ENCODE measurements around the gene STAMBP. TPM values are rescaled to one million over a fixed set of nuclear protein-coding genes. Genes with fewer than 3 reads are reported as not detected.
A peak's percentile ranks its signal among the peaks of the same experiment; 100 is the strongest.
"Not testable (repeated sequence)": the region's sequence is repeated elsewhere in the genome, so short reads cannot be mapped to it uniquely, and the experiment has no call there.

STAMBP gene
- total RNA-seq: 10 to 100 TPM; 38.9 to 42.1 TPM

DNA sequence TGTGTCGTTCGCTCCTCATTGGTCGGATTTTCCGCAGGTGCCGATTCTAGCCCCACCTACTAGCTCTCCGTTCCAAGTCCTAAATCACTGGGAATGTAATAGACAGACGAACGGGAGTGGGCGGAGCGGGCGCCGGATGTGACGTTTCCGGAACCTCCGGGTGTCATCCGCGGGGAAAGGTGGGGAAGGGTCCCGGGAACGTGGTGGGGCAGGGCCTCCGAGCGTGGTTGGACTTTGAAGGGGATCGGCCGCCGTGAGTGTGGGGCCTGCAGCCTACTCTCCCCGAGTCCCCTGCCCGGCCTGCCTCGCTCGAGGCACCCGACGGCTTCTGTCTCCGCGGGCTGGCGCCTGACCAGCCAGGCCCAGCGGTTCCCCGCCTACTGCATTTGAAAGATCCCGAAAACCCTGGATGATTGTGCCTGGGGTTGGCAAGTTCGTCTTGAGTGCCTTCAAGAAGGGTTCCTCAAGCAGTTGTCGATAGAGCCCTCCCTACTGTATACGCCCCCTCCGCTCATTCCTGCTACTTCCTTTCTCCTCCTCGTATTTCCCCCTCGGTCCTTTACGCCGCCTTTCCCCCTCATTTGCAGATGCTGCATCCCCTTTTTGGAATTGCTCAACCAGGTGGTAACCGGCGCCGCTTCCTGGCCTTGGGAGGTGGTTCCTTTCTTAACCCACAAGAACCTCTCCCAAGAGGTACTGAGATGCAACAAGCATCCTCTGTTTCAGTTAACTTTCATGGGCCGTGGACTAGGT, at the start of gene STAMBP:
TSS of gene STAMBP (plus strand) at position 144 of the 753 bp plus-strand sequence. CDS start 1,896 bp downstream, outside the sequence.
- peak within 1 kb of the TSS; percentile 98 for H3K4me3 Mint-ChIP-seq
- peak within 1 kb of the TSS; percentile 98 for H3K27ac Mint-ChIP-seq

DNA sequence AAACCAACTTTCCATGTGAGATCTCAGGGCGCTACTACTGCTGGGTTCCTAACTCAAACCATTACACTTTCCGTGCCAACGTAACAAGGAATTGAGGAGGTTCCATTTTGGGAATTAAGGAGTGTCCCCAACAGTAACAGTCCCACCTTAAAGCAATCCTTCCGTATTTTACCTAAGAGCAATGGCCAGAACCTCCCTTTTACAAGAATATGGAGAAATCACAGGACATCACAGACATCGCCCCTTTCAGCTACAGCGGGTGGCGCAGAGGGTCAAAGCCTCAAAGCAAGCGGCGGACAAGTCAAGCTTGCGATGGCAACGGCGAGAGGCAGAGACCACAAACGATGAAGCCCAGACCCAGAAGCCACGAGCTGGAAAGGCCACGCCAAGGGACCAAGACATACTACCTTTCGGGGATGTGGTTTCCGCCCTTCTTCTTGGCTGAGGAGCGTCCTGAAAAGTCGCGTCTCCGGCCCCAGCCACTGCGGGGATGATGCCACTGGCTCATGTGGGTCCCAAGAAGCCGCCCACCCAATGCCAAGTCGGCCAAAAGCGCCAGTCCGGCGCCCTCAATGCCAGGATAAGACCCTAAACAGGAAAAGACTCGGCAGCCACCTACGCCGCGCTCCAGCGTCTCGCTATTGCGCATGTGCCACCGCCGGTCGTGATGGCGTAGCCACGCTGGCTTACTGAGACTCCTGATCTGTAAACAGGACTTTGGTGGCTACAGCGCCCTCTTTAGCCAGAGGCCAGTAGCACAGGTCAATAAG, 49.1 kb upstream of the STAMBP start, which contains the start of gene DUSP11:
TSS of gene DUSP11 (minus strand) at position 637 of the 770 bp plus-strand sequence. CDS start at position 508, 129 bp downstream.
- H3K27me3 Mint-ChIP-seq: no peaks in the 10 kb centered on the region
- DNase-seq: peak; percentile 97
- peak; percentile 98 for ATAC-seq (ENCODE audit: low read depth)
- no peaks in the 10 kb centered on the region for H3K9me3 Mint-ChIP-seq
- POLR2A ChIA-PET: no interaction called here
- peaks cover 13% of the 10 kb centered on the region for H3K4me1 Mint-ChIP-seq
- H3K36me3 Mint-ChIP-seq: peaks cover 9% of the 10 kb centered on the region
- H3K27ac Mint-ChIP-seq: peak within 1 kb of the TSS; percentile 96
- peak within 1 kb of the TSS; percentile 97 for H3K4me3 Mint-ChIP-seq

More for the DNA sequence above, at the start of gene STAMBP:
- H3K4me1 Mint-ChIP-seq: peaks cover 40% of the 10 kb centered on the region
- POLR2A ChIA-PET: interaction anchor here (0.7 to 2.7 kb wide), 11 partner anchors 68 to 593 kb away, joined by 3 to 20 read pairs (median 6); partner anchors contain the start of genes C2orf81, DGUOK, MOB1A and MTHFD2
- H3K36me3 Mint-ChIP-seq: peaks cover 25% of the 10 kb centered on the region
- H3K9me3 Mint-ChIP-seq: peaks cover 3% of the 10 kb centered on the region
- DNase-seq (peak; percentile 87), ATAC-seq (ENCODE audit: low read depth) (peak; percentile 92)
- peaks cover 2% of the 10 kb centered on the region for H3K27me3 Mint-ChIP-seq

DNA sequence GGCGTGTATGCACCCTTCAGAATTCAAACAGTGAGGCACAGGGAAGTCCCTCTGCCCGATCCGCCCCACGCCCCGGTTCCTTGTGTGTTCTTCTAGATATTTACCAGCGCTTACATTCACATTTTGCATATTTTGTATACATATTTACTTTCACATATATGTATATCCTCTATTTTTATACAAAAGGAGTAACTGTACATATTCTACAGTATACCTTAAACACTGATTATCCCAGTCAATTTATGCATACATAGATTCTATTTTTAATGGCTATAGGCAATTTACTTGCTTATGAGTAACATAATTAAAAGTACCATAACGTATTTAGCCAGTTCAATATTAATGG, 48.6 kb upstream of the STAMBP start:
- Mint-ChIP-seq H3K36me3 (peaks cover 4% of the 10 kb centered on the region), H3K9me3 (no peaks in the 10 kb centered on the region), H3K27me3 (no peaks in the 10 kb centered on the region), H3K27ac (peak overlapping the region; percentile 96), H3K4me1 (peaks cover 13% of the 10 kb centered on the region), H3K4me3 (peak overlapping the region; percentile 97)
- POLR2A ChIA-PET: interaction anchor here (0.6 kb wide), 1 partner anchor 635 kb away, joined by 3 read pairs; no protein-coding TSS in a partner anchor
- ATAC-seq (ENCODE audit: low read depth): no peak
- DNase-seq: no peak

DNA sequence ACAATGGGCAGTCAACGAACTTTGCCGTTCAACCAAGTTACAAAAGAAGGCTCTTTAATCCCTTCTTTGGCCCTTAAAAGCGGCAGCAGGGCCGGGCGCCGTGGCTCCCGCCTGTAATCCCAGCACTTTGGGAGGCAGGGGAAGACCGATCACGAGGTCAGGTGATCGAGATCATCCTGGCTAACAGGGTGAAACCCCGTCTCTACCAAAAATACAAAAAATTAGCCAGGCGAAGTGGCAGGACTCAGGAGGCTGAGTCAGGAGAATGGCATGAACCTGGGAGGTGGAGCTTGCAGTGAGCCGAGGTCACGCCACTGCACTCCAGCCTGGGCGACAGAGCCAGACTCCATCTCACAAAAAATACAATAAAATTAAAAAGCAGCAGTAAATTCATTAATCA, 45.4 kb upstream of the STAMBP start:
- H3K9me3 Mint-ChIP-seq; H3K4me3 Mint-ChIP-seq; POLR2A ChIA-PET; H3K36me3 Mint-ChIP-seq; H3K27ac Mint-ChIP-seq; H3K27me3 Mint-ChIP-seq; H3K4me1 Mint-ChIP-seq; DNase-seq; ATAC-seq (ENCODE audit: low read depth): not testable (repeated sequence)

DNA sequence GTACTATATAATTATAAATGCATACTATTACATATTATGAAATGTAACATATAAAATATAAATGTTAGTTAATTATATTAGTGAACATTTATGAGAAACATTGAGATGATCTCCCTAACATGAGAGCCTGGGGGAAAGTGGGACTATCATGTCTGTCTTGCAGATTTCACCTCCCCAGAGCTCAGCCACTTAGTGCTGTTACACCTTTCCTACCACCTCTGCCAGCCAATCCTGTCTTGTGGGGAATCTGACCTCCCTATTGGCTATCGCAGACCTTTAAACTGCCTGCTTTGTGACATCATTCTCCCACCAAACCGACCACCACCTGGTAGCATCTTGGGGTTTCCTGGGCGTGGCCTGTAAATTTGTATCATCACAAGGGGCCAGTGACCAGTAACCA, 44.9 kb upstream of the STAMBP start, which contains the start of gene C2orf78:
TSS of gene C2orf78 (plus strand) at position 301 of the 400 bp plus-strand sequence. CDS start 127 bp downstream, outside the sequence.
- H3K4me3 Mint-ChIP-seq; ATAC-seq (ENCODE audit: low read depth); H3K27ac Mint-ChIP-seq; POLR2A ChIA-PET; H3K27me3 Mint-ChIP-seq; H3K4me1 Mint-ChIP-seq; DNase-seq; H3K36me3 Mint-ChIP-seq; H3K9me3 Mint-ChIP-seq: not testable (repeated sequence)

DNA sequence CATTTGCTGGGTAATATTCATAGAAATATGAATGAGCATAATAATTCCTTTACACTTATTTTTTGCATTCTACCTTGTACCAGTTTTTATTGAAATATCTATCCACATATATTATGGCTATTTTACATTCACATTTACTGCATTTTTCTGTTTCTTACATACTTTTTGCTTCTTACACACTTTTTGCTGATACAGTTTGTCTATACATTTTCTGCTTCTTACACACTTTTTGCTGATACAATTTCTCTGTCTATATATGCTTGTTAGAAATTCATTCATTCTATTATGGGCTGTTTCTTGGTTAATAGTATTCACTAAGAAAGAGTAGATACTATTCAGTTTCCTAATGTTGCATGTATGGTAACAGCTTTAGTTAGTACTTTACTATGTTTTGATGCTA, 16.9 kb upstream of the STAMBP start:
- DNase-seq (no peak), ATAC-seq (ENCODE audit: low read depth) (no peak)
- Mint-ChIP-seq H3K27me3 (peaks cover 10% of the 10 kb centered on the region), H3K9me3 (no peaks in the 10 kb centered on the region), H3K4me1 (peaks cover 12% of the 10 kb centered on the region), H3K27ac (no peak overlapping the region), H3K4me3 (no peak overlapping the region), H3K36me3 (no peaks in the 10 kb centered on the region)
- POLR2A ChIA-PET: no interaction called here

DNA sequence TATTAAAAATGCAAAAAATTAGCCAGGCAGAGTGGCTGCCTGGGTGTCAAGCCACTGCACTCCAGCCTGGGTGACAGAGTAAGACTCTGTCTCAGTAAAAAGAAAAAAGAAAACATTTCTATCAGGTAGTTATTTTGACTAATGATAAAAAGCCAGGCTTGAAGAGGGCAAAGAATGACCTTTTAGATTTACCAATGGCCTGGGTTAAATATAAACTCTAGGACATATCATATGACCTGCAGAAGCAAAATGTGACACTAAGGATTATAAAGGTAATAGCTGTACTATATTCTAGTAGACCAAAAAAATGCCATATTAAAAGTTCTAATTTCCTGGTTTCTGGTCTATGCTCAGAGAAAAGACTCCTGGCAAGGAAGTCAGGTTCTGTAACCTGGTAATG, 16.1 kb upstream of the STAMBP start:
- peaks cover 10% of the 10 kb centered on the region for H3K27me3 Mint-ChIP-seq
- ATAC-seq (ENCODE audit: low read depth): no peak
- no peaks in the 10 kb centered on the region for H3K36me3 Mint-ChIP-seq
- H3K4me1 Mint-ChIP-seq: peaks cover 12% of the 10 kb centered on the region
- H3K9me3 Mint-ChIP-seq: no peaks in the 10 kb centered on the region
- DNase-seq: no peak
- no peak overlapping the region for H3K27ac Mint-ChIP-seq
- POLR2A ChIA-PET: no interaction called here
- H3K4me3 Mint-ChIP-seq: no peak overlapping the region

DNA sequence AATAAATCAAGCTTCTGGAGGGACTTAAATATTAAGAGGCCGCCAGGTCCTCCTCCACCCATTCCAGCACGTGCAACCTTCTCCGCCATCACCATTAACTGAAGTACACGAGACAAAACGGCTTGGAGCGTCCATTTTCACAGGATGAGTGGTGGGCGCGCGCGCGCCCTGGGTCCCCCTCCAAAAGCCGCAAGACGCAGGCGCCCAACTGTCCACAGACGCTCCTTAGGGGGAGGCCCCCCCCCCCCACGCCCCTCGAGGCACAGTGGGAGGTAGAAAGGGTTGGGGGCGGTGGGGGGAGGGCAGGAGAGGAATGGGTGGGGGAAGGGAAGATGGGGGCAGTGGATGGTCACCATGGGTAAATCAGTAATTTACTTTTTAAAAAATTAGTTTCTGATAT, 10.5 kb upstream of the STAMBP start:
- POLR2A ChIA-PET: no interaction called here
- Mint-ChIP-seq H3K27ac (no peak overlapping the region), H3K9me3 (no peaks in the 10 kb centered on the region), H3K36me3 (no peaks in the 10 kb centered on the region), H3K4me1 (peaks cover 8% of the 10 kb centered on the region), H3K4me3 (no peak overlapping the region), H3K27me3 (peaks cover 12% of the 10 kb centered on the region)
- no peak for DNase-seq
- ATAC-seq (ENCODE audit: low read depth): no peak

DNA sequence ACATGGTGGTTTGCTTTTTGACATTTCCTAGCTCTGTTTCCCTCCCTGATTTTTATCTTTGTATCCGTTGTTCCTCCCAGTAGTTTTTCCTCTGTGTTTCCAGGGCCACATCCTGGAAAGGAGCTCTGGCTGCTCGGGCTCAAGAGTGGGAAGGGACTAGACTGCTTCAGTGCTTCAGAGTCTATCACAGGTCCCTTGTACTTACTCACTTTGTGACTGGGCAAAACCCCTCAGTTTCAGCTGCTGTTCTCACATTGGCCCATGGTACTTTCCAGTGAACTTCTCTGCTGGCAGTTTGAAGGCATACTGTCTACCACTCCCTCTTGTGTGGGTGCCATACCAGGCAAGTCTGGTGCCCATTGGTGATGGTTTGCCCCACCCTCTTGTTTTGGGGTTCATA, 7.5 kb upstream of the STAMBP start:
- Mint-ChIP-seq H3K27me3 (peaks cover 8% of the 10 kb centered on the region), H3K36me3 (no peaks in the 10 kb centered on the region), H3K4me1 (peaks cover 4% of the 10 kb centered on the region), H3K4me3 (no peak overlapping the region), H3K27ac (no peak overlapping the region), H3K9me3 (no peaks in the 10 kb centered on the region)
- no peak for DNase-seq
- ATAC-seq (ENCODE audit: low read depth): no peak
- POLR2A ChIA-PET: no interaction called here

DNA sequence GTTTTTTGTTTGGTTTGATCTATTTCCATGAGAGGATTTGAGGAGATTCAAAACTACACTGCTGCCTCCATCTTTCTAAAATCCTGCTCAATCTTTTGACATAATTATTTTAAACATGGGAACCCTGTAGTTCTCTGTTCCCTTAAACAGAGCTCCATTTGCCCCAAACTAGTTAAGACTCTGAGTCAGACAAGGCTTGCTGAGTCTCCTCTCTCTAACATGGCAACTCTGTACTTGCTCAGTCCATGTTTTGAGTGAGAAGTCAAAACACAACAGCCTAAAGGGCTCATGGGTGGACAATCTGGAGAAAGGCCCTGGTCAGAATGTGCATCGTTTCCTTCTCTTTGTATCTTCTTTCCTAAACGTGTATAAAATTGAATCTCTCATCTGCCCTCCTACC, 7.1 kb upstream of the STAMBP start:
- Mint-ChIP-seq H3K4me1 (peaks cover 4% of the 10 kb centered on the region), H3K27me3 (peaks cover 6% of the 10 kb centered on the region), H3K4me3 (no peak overlapping the region), H3K9me3 (no peaks in the 10 kb centered on the region), H3K36me3 (no peaks in the 10 kb centered on the region), H3K27ac (no peak overlapping the region)
- DNase-seq: no peak
- POLR2A ChIA-PET: no interaction called here
- no peak for ATAC-seq (ENCODE audit: low read depth)

DNA sequence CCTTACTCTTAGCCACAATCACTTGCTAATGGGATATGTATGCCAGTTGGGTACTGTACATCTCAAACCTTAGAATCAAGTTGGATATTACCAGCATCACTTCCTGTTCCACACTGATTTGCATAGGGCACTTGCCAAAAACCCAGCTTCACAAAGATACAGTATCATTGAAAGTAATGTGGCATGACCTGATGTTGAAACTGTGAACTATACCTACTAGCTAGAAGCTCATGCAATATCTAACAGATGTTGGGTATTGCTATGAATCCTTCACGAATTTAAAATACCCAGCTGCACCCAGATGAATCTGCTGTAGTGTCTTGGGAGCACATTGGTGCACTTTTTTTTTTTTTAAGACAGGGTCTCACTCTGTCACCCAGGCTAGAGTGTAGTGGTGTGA, 6.5 kb upstream of the STAMBP start:
- no peaks in the 10 kb centered on the region for H3K9me3 Mint-ChIP-seq
- DNase-seq: no peak
- H3K27ac Mint-ChIP-seq: no peak overlapping the region
- H3K4me1 Mint-ChIP-seq: peaks cover 4% of the 10 kb centered on the region
- POLR2A ChIA-PET: no interaction called here
- H3K27me3 Mint-ChIP-seq: peaks cover 5% of the 10 kb centered on the region
- ATAC-seq (ENCODE audit: low read depth): no peak
- H3K4me3 Mint-ChIP-seq: no peak overlapping the region
- no peaks in the 10 kb centered on the region for H3K36me3 Mint-ChIP-seq

DNA sequence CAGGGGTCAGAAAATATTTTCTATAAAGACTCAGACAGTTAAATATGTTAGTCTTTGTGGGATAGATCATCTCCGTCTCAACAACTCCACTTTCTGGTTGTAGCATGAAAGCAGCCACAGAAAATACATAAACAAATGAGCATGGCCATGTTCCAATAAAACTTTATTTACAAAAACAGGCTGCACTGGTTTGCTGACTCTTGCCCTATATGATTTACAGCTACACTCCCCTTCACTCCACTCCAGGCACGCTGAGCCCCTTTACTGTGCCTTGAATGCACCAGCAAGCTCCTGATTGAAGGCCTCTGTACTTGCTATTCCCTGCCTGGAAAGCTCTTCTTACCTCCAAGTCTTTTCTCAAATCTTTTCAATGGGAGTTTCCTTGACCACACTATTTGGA, 5.8 kb upstream of the STAMBP start:
- no peaks in the 10 kb centered on the region for H3K36me3 Mint-ChIP-seq
- H3K4me3 Mint-ChIP-seq: no peak overlapping the region
- peaks cover 8% of the 10 kb centered on the region for H3K4me1 Mint-ChIP-seq
- H3K27ac Mint-ChIP-seq: no peak overlapping the region
- peaks cover 5% of the 10 kb centered on the region for H3K27me3 Mint-ChIP-seq
- no peak for ATAC-seq (ENCODE audit: low read depth)
- POLR2A ChIA-PET: interaction anchor here (0.5 kb wide), 1 partner anchor 512 kb away, joined by 3 read pairs; no protein-coding TSS in a partner anchor
- no peaks in the 10 kb centered on the region for H3K9me3 Mint-ChIP-seq
- DNase-seq: no peak

DNA sequence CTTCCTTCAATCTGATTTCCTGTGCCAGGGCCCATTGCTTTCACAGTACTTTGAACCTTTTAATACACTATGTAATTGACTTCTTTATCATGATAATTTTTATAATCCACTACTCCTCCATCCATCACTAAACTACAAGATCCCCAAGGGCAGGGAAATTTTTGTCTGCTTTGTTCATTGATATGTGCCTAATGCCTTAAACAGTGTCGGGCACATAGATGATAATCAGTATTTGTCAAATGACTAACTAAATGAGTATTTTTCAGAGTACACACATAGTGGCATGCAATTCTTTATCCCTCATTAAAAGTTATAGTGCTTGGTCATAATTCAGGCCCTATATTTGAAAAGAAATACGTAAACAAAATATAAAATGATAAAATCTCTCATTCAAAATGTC, 5.3 kb upstream of the STAMBP start:
- DNase-seq (no peak), ATAC-seq (ENCODE audit: low read depth) (no peak)
- Mint-ChIP-seq H3K4me1 (peaks cover 8% of the 10 kb centered on the region), H3K9me3 (no peaks in the 10 kb centered on the region), H3K27ac (no peak overlapping the region), H3K4me3 (no peak overlapping the region), H3K27me3 (peaks cover 5% of the 10 kb centered on the region), H3K36me3 (no peaks in the 10 kb centered on the region)
- POLR2A ChIA-PET: interaction anchor here (0.6 to 2.0 kb wide), 3 partner anchors 164 to 324 kb away, joined by 3 to 6 read pairs (median 3); partner anchors contain the start of gene BOLA3
